Muscle of leg (tissue), 11 donors: ENCODE measurements around the gene MRPL21. TPM values are rescaled to one million over a fixed set of nuclear protein-coding genes. Genes with fewer than 3 reads are reported as not detected.
"Not testable (repeated sequence)": the region's sequence is repeated elsewhere in the genome, so short reads cannot be mapped to it uniquely, and the experiment has no call there.

Experiments used
- DNase-seq: peaks from one replicate; pipeline ENCODE4 v3.0.0; 2013
- H3K27ac ChIP-seq: one replicate; pipeline ENCODE4 v1.5.1; 2013; ENCODE audit warnings: mild to moderate bottlenecking, low read length, control low read depth
- H3K27me3 ChIP-seq: one replicate; pipeline ENCODE4 v1.6.1; 2013; ENCODE audit warnings: low read length; ENCODE audit not compliant: control insufficient read depth, insufficient read depth
- H3K36me3 ChIP-seq: one replicate; pipeline ENCODE4 v1.6.1; 2013; ENCODE audit warnings: low read length; ENCODE audit not compliant: control insufficient read depth, insufficient read depth
- H3K4me1 ChIP-seq: one replicate; pipeline ENCODE4 v1.6.1; 2013; ENCODE audit warnings: low read length; ENCODE audit not compliant: control insufficient read depth, insufficient read depth
- H3K4me3 ChIP-seq: one replicate; pipeline ENCODE4 v1.5.1; 2013; ENCODE audit warnings: low read length, control low read depth
- H3K9me3 ChIP-seq: replicated peaks from 2 replicates; pipeline ENCODE4 v1.6.1; 2013; ENCODE audit warnings: low read depth, low read length; ENCODE audit not compliant: control insufficient read depth
- WGBS: methylation state at CpG from one replicate; pipeline ENCODE4 v1.1.5; 2013; ENCODE audit warnings: missing lambda C conversion rate; ENCODE audit not compliant: insufficient coverage; 5-methylcytosine and 5-hydroxymethylcytosine counted together
- polyA plus RNA-seq, 8 donors: library from polyadenylated mRNA; unstranded; fragments of 120-200 nt; gene quantifications; one replicate each; pipeline versions ENCODE4 v1.2.1 to v1.2.3, GENCODE V29; 2013; ENCODE audit warnings: inconsistent platforms in 1 of 8, low replicate concordance in 1 of 8; ENCODE audit not compliant: insufficient read length in 8 of 8, insufficient read depth in 1 of 8
- total RNA-seq: library from RNA; stranded (reverse); fragments of 120-200 nt; gene quantifications from one replicate; pipeline ENCODE4 v1.2.4, GENCODE V29; 2013

The MRPL21 gene
- total and polyA plus RNA-seq, 9 donors, result 41.0 to 74.8 (median 49.9) TPM

DNA sequence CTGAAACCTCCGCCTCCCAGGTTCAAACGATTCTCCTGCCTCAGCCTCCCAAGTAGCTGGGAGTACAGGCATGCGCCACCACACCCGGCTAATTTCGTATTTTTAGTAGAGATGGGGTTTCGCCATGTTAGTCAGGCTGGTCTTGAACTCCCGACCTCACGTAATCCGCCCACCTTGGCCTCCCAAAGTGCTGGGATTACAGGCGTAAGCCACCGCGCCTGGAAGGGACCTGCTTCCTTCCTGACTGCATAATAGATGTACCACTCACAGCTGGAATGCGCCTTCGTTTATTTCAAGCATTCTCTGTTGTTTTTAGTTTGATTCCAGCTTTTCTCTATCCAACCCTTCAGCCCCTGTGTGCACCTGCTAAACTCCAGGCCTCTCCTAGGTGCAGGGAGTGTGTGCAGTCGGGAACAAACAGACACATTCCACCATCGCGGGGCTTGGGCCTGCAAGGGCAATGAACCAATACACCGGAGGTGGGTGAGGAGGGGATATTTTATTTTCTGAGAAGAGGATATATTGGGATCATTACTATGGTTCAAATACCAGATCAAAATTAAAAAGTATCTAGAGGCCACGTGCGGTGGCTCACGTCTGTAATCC, 47.1 kb downstream of the MRPL21 start:
- not testable (repeated sequence) for DNase-seq, H3K27ac ChIP-seq
- peaks cover 33% of the 10 kb centered on the region for H3K27me3 ChIP-seq

DNA sequence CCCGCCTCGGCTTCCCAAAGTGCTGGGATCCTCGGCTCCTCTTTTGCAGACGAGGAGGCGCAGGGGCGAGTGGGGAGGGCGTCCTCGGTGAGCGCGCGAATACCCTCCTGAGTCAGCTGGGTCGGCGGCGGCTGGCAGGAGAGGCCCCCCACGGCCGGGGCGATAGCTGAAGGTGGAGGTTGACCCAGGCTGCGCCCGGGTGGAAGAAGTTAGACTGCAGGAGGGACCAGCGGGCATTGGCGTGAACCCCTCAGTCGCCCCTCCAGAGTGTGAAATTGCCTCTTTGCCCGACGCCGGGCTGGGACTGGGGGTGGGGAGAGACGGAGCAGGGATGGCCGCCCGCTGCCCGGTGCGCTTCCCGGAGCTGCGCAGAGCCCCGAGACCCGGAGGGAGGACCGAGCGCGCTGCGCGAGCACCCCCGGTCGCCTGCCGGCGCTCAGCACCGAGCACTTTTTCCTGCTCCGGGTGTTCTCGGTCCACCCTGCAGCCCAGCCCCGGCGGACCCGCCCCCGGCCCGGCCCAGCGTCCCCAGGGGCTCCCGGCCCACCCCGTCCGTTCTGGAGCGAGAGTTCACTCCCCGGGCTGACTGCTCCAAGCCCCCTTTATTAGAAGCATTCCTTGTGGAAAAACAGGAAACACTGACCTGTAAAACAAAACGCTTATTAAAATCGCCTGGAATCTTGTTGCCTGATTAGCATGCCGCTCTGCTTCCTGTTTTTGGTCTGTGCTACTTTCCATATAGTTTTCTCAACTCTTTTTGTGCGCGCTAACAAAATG, 48.2 kb downstream of the MRPL21 start:
- DNase-seq, result peak; percentile 67

More for the DNA sequence above, 47.1 kb downstream of the MRPL21 start:
- H3K4me1 ChIP-seq, result peaks cover 13% of the 10 kb centered on the region
- WGBS, result 82% methylated on average over 12 of the region's 21 CpGs
- H3K4me3 ChIP-seq, H3K36me3 ChIP-seq, H3K9me3 ChIP-seq: not testable (repeated sequence)

DNA sequence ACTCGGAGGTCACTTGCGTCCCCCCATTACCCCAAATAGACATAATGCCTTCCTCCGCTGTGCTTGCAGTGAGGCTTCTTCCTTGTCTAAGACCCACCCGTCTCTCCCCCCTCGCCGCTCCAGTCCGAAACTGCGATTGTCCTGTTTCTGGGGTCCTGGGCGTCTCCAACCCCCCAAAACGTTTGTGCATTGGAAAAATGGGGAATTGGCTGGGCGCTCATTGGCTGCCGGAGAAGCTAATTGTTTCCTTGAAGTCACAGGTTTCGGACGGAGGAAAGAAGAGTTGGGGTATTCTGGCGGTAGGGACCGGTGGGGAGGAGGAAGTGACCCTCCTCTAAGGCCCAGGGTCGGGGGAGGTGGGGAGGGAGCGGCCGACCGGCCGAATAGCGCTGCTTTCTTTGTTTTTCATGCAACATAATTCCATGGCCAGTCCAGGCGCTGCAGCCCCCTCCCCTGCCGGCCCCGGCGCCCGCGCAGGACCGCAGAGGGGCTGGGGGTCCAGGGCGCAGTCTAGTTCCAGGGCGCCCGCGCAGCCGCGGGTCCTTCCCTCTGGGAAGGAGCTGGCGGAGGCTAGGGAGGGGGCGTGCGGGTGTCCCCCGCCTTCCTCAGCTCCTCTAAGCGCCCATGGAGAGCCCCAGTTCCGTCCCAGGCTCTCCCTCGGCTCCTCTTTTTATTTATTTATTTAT, 49.2 kb downstream of the MRPL21 start:
- peaks cover 13% of the 10 kb centered on the region for H3K4me1 ChIP-seq
- no peaks in the 10 kb centered on the region for H3K9me3 ChIP-seq
- 12% methylated on average over 22 of the region's 42 CpGs for WGBS
- H3K27me3 ChIP-seq, result peaks cover 33% of the 10 kb centered on the region
- H3K27ac ChIP-seq, result no peak overlapping the region
- DNase-seq, result no peak
- H3K4me3 ChIP-seq, result no peak overlapping the region
- H3K36me3 ChIP-seq, result no peaks in the 10 kb centered on the region

More for the DNA sequence above, 48.2 kb downstream of the MRPL21 start:
- WGBS, result under 1% methylated on average over 57 of the region's 62 CpGs
- H3K27me3 ChIP-seq, result peaks cover 33% of the 10 kb centered on the region
- no peaks in the 10 kb centered on the region for H3K9me3 ChIP-seq
- H3K4me1 ChIP-seq, result peaks cover 13% of the 10 kb centered on the region
- peak overlapping the region; percentile 50 for H3K4me3 ChIP-seq
- H3K36me3 ChIP-seq, result no peaks in the 10 kb centered on the region
- peak overlapping the region; percentile 74 for H3K27ac ChIP-seq

DNA sequence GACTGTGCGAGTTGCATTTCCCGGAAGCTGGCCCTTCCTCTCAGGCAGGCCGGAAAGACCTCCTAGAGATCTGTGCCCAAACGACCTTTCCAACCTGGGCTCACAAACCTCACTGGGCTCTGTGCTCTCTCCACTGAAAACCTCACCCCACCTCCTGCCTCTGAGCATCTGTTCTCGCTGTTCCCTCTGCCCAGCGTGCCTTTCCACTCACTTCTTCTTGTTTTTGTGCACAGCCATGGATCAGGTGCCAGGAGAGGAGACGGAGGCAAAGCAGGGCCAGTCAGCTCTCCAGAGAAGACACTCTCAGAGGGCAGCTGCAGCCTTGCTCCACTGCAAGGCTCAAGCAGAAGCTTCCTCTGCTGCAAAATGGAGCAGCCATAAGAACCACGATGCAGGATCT, 51.0 kb downstream of the MRPL21 start:
- 73% methylated on average over 8 of the region's 8 CpGs for WGBS
- Histone ChIP-seq H3K36me3 (no peaks in the 10 kb centered on the region), H3K27me3 (peaks cover 36% of the 10 kb centered on the region)

GRCh38 chr11:68848429-68848828, 55.2 kb downstream of the MRPL21 start:
- 83% methylated on average over 3 of the region's 15 CpGs for WGBS
- no peaks in the 10 kb centered on the region for H3K36me3 ChIP-seq

More for the DNA sequence above, 51.0 kb downstream of the MRPL21 start:
- Histone ChIP-seq H3K27ac (no peak overlapping the region), H3K9me3 (no peaks in the 10 kb centered on the region), H3K4me1 (peaks cover 13% of the 10 kb centered on the region), H3K4me3 (no peak overlapping the region)
- no peak for DNase-seq

GRCh38 chr11:68847395-68847794, 56.2 kb downstream of the MRPL21 start:
- H3K4me3 ChIP-seq, result no peak overlapping the region
- H3K4me1 ChIP-seq, result peaks cover 27% of the 10 kb centered on the region
- H3K9me3 ChIP-seq, result no peaks in the 10 kb centered on the region
- peaks cover 35% of the 10 kb centered on the region for H3K27me3 ChIP-seq
- WGBS, result no CpG with 5 or more reads among the region's 4 CpGs
- H3K36me3 ChIP-seq, result no peaks in the 10 kb centered on the region
- H3K27ac ChIP-seq, result no peak overlapping the region
- no peak for DNase-seq

More at GRCh38 chr11:68848429-68848828, 55.2 kb downstream of the MRPL21 start:
- no peaks in the 10 kb centered on the region for H3K9me3 ChIP-seq
- peaks cover 17% of the 10 kb centered on the region for H3K4me1 ChIP-seq
- no peak overlapping the region for H3K4me3 ChIP-seq
- DNase-seq, result no peak
- H3K27me3 ChIP-seq, result peaks cover 34% of the 10 kb centered on the region
- no peak overlapping the region for H3K27ac ChIP-seq

DNA sequence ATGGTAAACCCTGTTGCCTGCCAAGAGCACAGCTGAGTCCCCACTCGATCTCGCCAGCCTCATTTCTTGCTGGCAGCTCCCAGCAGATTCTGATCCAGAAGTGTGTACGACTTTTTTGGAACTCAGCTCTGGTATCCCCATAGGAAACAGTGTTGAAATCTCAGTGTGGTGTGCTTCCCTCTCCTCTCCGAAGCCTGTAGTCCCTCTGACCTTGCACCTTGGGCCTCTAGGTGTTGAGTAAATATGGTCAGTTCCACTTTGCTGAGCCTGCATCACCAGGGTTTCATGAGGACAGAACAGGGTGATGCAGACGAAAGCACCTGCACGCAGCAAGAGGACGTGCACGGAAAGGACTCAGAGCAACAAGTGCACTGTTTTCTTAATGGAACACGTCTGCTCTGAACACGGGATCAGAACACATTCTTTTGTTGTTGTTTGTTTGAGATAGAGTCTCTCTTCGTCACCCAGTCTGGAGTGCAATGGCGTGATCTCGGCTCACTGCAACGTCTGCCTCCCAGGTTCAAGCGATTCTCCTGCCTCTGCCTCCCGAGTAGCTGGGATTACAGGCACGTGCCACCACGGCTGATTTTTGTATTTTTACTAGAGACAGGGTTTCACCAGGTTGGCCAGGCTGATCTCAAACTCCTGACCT, 58.2 kb downstream of the MRPL21 start:
- DNase-seq, result peak; percentile 42
- Histone ChIP-seq H3K27ac (no peak overlapping the region), H3K36me3 (no peaks in the 10 kb centered on the region), H3K4me3 (no peak overlapping the region), H3K27me3 (peaks cover 38% of the 10 kb centered on the region), H3K9me3 (no peaks in the 10 kb centered on the region), H3K4me1 (peaks cover 41% of the 10 kb centered on the region)
- WGBS, result 66% methylated on average over 14 of the region's 18 CpGs

DNA sequence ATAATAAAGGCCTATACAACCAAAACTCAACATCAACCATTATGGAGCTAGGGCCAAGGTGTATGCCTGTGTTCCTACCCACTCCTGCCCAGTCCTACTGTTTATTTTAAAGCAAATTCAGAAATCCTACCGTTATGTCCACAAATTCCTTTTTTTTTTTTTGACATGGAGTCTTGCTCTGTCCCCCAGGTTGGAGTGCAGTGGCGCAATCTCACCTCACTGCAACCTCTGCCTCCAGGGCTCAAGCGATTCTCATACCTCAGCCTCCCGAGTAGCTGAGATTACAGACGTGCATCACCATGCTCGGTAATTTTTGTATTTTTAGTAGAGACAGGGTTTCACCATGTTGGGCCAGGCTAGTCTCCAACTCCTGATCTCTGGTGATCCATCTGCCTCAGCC, 58.8 kb downstream of the MRPL21 start:
- Histone ChIP-seq H3K27ac (no peak overlapping the region), H3K9me3 (no peaks in the 10 kb centered on the region), H3K27me3 (peaks cover 38% of the 10 kb centered on the region), H3K4me3 (no peak overlapping the region), H3K36me3 (no peaks in the 10 kb centered on the region), H3K4me1 (peaks cover 48% of the 10 kb centered on the region)
- DNase-seq, result no peak
- WGBS, result 100% methylated on average over 1 of the region's 6 CpGs

DNA sequence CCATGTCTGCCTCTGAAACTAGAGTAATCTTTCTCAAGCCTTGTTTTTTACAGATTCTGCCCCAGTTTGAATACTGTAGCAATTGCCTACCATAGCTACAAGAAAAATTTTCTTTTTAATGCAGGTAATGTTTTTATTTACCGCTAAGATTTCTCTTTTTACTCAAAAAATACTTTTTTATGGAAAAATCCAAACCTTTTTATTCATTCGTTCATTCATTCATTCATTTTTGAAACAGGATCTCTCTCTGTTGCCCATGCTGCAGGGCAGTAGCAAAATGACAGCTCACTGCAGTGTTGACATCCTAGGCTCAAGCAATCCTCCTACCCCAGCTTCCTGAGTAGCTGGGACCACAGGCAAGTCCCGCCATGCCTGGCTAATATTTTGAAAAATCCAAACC, 59.3 kb downstream of the MRPL21 start:
- no peak overlapping the region for H3K4me3 ChIP-seq
- WGBS, result 65% methylated on average over 2 of the region's 3 CpGs

More for the DNA sequence above, 59.3 kb downstream of the MRPL21 start:
- Histone ChIP-seq H3K27me3 (peaks cover 38% of the 10 kb centered on the region), H3K27ac (no peak overlapping the region), H3K9me3 (no peaks in the 10 kb centered on the region), H3K36me3 (no peaks in the 10 kb centered on the region), H3K4me1 (peaks cover 52% of the 10 kb centered on the region)
- DNase-seq, result no peak
